Small intestine (tissue), 16 donors: ENCODE data around the gene MRPL18. TPM values are rescaled to one million over a fixed set of nuclear protein-coding genes. Genes with fewer than 3 reads are reported as not detected.
"Not testable (repeated sequence)": the region's sequence is repeated elsewhere in the genome, so short reads cannot be mapped to it uniquely, and the experiment has no call there.

Experiments
- DNase-seq, 2 donors: peaks; one replicate each; pipeline versions ENCODE4 v3.0.0 to v3.0.0-alpha.2; 2013
- FAIRE-seq: peaks from 2 replicates; lab custom pipeline; 2012; peaks lifted over from hg19 to GRCh38; lab: Jason Lieb, UNC
- H3K27ac ChIP-seq, 3 donors: one replicate each; pipeline ENCODE4 v1.5.1; 2013; ENCODE audit warnings: low read length in 2 of 3, mild to moderate bottlenecking in 2 of 3, control low read depth in 1 of 3, inconsistent platforms in 1 of 3, low read depth in 1 of 3, moderate library complexity in 1 of 3
- H3K27me3 ChIP-seq, 3 donors: one replicate each; pipeline ENCODE4 v1.6.1; 2013; ENCODE audit warnings: low read length in 3 of 3, inconsistent platforms in 1 of 3; ENCODE audit not compliant: control insufficient read depth in 3 of 3, insufficient read depth in 3 of 3
- H3K36me3 ChIP-seq, 3 donors: one replicate each; pipeline ENCODE4 v1.6.1; 2013; ENCODE audit warnings: low read length in 3 of 3, inconsistent platforms in 1 of 3, low read depth in 1 of 3, mild to moderate bottlenecking in 1 of 3, moderate library complexity in 1 of 3; ENCODE audit not compliant: control insufficient read depth in 3 of 3, insufficient read depth in 2 of 3
- H3K4me1 ChIP-seq, 3 donors: one replicate each; pipeline ENCODE4 v1.6.1; 2013; ENCODE audit warnings: low read length in 2 of 3, inconsistent platforms in 1 of 3, low read depth in 1 of 3, mild to moderate bottlenecking in 1 of 3, moderate library complexity in 1 of 3; ENCODE audit not compliant: control insufficient read depth in 3 of 3, insufficient read depth in 2 of 3
- H3K4me3 ChIP-seq, 3 donors: one replicate each; pipeline ENCODE4 v1.5.1; 2013; ENCODE audit warnings: low read length in 3 of 3, control low read depth in 1 of 3, inconsistent platforms in 1 of 3, low read depth in 1 of 3, mild to moderate bottlenecking in 1 of 3, moderate library complexity in 1 of 3
- H3K9me3 ChIP-seq, 2 donors: one replicate each; pipeline ENCODE4 v1.6.1; 2013; ENCODE audit warnings: low read depth in 1 of 2, low read length in 1 of 2; ENCODE audit not compliant: control insufficient read depth in 2 of 2, insufficient read depth in 1 of 2
- WGBS, 3 donors: extraction: QIAGEN DNeasy Blood & Tissue Kit; methylation state at CpG; one replicate each; pipeline ENCODE4 v1.1.7; 2013; 5-methylcytosine and 5-hydroxymethylcytosine counted together
- long read RNA-seq, 10 donors: transcript quantifications; one replicate each; lab custom pipeline, GENCODE V29; 2026
- polyA plus RNA-seq, 4 donors: library from polyadenylated mRNA; stranded (reverse) in 3 of 4; unstranded in 1 of 4; fragments of 200-250 nt in 3 of 4; fragments of 120-200 nt in 1 of 4; gene quantifications; one replicate each; pipeline versions ENCODE4 v1.2.1 to v1.2.3, GENCODE V29; 2013
- donor health status: healthy with polysubstance abuse.
- donor health status: control.
- donor health status: control.
- donor health status: Bipolar disorder and iron deficiency.
- donor health status: healthy.

Gene MRPL18
- 10 to 100 TPM; 74.8 to 83.3 (median 78.0) TPM for polyA plus RNA-seq
- long read RNA-seq, donor 1, transcript MRPL18-201 (4 exons, 978 nt) = major isoform, 66 of 108 reads
- long read RNA-seq, donor 1, partial matches to known transcripts = 8 of 108 reads
- long read RNA-seq, donor 1, other reads (novel, unspliced or antisense) = 34 of 108 reads
- long read RNA-seq, donor 2, transcript MRPL18-201 (4 exons, 978 nt) = major isoform, 14 of 26 reads
- long read RNA-seq, donor 2, partial matches to known transcripts = 0 of 26 reads
- long read RNA-seq, donor 2, other reads (novel, unspliced or antisense) = 12 of 26 reads
- long read RNA-seq, donor 3, transcript MRPL18-201 (4 exons, 978 nt) = major isoform, 20 of 30 reads
- long read RNA-seq, donor 3, partial matches to known transcripts = 0 of 30 reads
- long read RNA-seq, donor 3, other reads (novel, unspliced or antisense) = 10 of 30 reads
- long read RNA-seq, donor 4, partial matches to known transcripts = 0 of 1 reads
- long read RNA-seq, donor 4, other reads (novel, unspliced or antisense) = 0 of 1 reads
- long read RNA-seq, donor 5, transcript MRPL18-201 (4 exons, 978 nt) = major isoform, 5 of 10 reads
- long read RNA-seq, donor 5, partial matches to known transcripts = 0 of 10 reads
- long read RNA-seq, donor 5, other reads (novel, unspliced or antisense) = 5 of 10 reads
- long read RNA-seq, donor 6, transcript MRPL18-201 (4 exons, 978 nt) = major isoform, 17 of 32 reads
- long read RNA-seq, donor 6, partial matches to known transcripts = 0 of 32 reads
- long read RNA-seq, donor 6, other reads (novel, unspliced or antisense) = 15 of 32 reads
- long read RNA-seq, donor 7, transcript MRPL18-201 (4 exons, 978 nt) = major isoform, 34 of 68 reads
- long read RNA-seq, donor 7, partial matches to known transcripts = 16 of 68 reads
- long read RNA-seq, donor 7, other reads (novel, unspliced or antisense) = 16 of 68 reads
- long read RNA-seq, donor 8, partial matches to known transcripts = 0 of 4 reads
- long read RNA-seq, donor 8, other reads (novel, unspliced or antisense) = 0 of 4 reads
- long read RNA-seq, donor 9, transcript MRPL18-201 (4 exons, 978 nt) = major isoform, 8 of 8 reads
- long read RNA-seq, donor 9, partial matches to known transcripts = 0 of 8 reads
- long read RNA-seq, donor 9, other reads (novel, unspliced or antisense) = 0 of 8 reads
- long read RNA-seq, donor 10, transcript MRPL18-201 (4 exons, 978 nt) = major isoform, 40 of 60 reads
- long read RNA-seq, donor 10, partial matches to known transcripts = 8 of 60 reads
- long read RNA-seq, donor 10, other reads (novel, unspliced or antisense) = 12 of 60 reads

- H3K9me3 ChIP-seq = no peaks in the 10 kb centered on the region
- H3K4me3 ChIP-seq = peak within 1 kb of the TSS; percentile 84 to 93 (median 91)
- 0% methylated on average over 55 to 56 of the region's 56 CpGs for WGBS, 3 donors
- no peaks in the 10 kb centered on the region for H3K27me3 ChIP-seq
- FAIRE-seq (no peak), DNase-seq (peak; percentile 94 to 98)
- peak within 1 kb of the TSS; percentile 90 to 98 (median 97) for H3K27ac ChIP-seq
- peaks cover 0 to 17% (median 10%) of the 10 kb centered on the region in 3 donors for H3K4me1 ChIP-seq
- H3K36me3 ChIP-seq = peaks cover 4 to 25% (median 4%) of the 10 kb centered on the region in 3 donors
Observed at GRCh38 chr6:159790149-159790955, at the start of gene MRPL18. MRPL18 (plus strand) TSS chr6:159790467; CDS start chr6:159790588, 121 bp downstream.

- no peaks in the 10 kb centered on the region for H3K9me3 ChIP-seq
- DNase-seq (no peak), FAIRE-seq (no peak)
- H3K36me3 ChIP-seq = peaks cover 21 to 26% (median 24%) of the 10 kb centered on the region in 3 donors
- H3K4me1 ChIP-seq = no peaks in the 10 kb centered on the region
- WGBS, 3 donors = 59 to 86% (median 67%) methylated on average over 1 of the region's 1 CpG
- no peak overlapping the region for H3K27ac ChIP-seq
- no peak overlapping the region for H3K4me3 ChIP-seq
- H3K27me3 ChIP-seq = no peaks in the 10 kb centered on the region
Observed at GRCh38 chr6:159742165-159742564, 48.1 kb upstream of the MRPL18 start.

GRCh38 chr6:159745081-159745480 lies 45.2 kb upstream of the MRPL18 start:
- 84 to 89% (median 84%) methylated on average over 7 of the region's 7 CpGs for WGBS, 3 donors
- no peak overlapping the region for H3K4me3 ChIP-seq
- H3K4me1 ChIP-seq = no peaks in the 10 kb centered on the region
- DNase-seq (no peak), FAIRE-seq (no peak)
- no peaks in the 10 kb centered on the region for H3K9me3 ChIP-seq
- H3K36me3 ChIP-seq = peaks cover 21 to 28% (median 25%) of the 10 kb centered on the region in 3 donors
- H3K27me3 ChIP-seq = no peaks in the 10 kb centered on the region
- no peak overlapping the region for H3K27ac ChIP-seq

GRCh38 chr6:159746759-159747158 lies 43.5 kb upstream of the MRPL18 start:
- Histone ChIP-seq H3K36me3 (peaks cover 16 to 30% (median 26%) of the 10 kb centered on the region in 3 donors), H3K4me1 (no peaks in the 10 kb centered on the region), H3K9me3 (no peaks in the 10 kb centered on the region), H3K4me3 (no peak overlapping the region), H3K27me3 (no peaks in the 10 kb centered on the region), H3K27ac (no peak overlapping the region)
- DNase-seq = no peak
- 86 to 90% (median 90%) methylated on average over 1 of the region's 1 CpG for WGBS, 3 donors
- FAIRE-seq = no peak

GRCh38 chr6:159748127-159748526 lies 42.1 kb upstream of the MRPL18 start:
- WGBS, 3 donors = 81 to 87% (median 81%) methylated on average over 7 of the region's 7 CpGs
- H3K4me3 ChIP-seq, H3K4me1 ChIP-seq, H3K9me3 ChIP-seq, FAIRE-seq, H3K27ac ChIP-seq, H3K27me3 ChIP-seq, DNase-seq: not testable (repeated sequence)
- peaks cover 13 to 32% (median 21%) of the 10 kb centered on the region in 3 donors for H3K36me3 ChIP-seq

GRCh38 chr6:159751448-159751847 lies 38.8 kb upstream of the MRPL18 start:
- no peaks in the 10 kb centered on the region for H3K27me3 ChIP-seq
- no peak for DNase-seq
- no peaks in the 10 kb centered on the region for H3K4me1 ChIP-seq
- WGBS, 3 donors = 80 to 89% (median 88%) methylated on average over 3 of the region's 3 CpGs
- no peak overlapping the region for H3K27ac ChIP-seq
- no peak for FAIRE-seq
- H3K9me3 ChIP-seq = no peaks in the 10 kb centered on the region
- H3K4me3 ChIP-seq = no peak overlapping the region
- H3K36me3 ChIP-seq = peaks cover 2 to 25% (median 23%) of the 10 kb centered on the region in 3 donors

GRCh38 chr6:159753081-159753872 lies 37.0 kb upstream of the MRPL18 start:
- Histone ChIP-seq H3K9me3 (no peaks in the 10 kb centered on the region), H3K4me3 (no peak overlapping the region), H3K27ac (no peak overlapping the region), H3K4me1 (no peaks in the 10 kb centered on the region), H3K27me3 (no peaks in the 10 kb centered on the region), H3K36me3 (peaks cover 5 to 27% (median 22%) of the 10 kb centered on the region in 3 donors)
- WGBS, 3 donors = 83 to 94% (median 86%) methylated on average over 6 of the region's 6 CpGs
- DNase-seq (no peak), FAIRE-seq (no peak)
